Neural progenitor cell (in vitro differentiated cells): ENCODE measurements around the gene PNMA8A. TPM values are rescaled to one million over a fixed set of nuclear protein-coding genes. Genes with fewer than 3 reads are reported as not detected.

ENCODE experiments used
- DNase-seq: peaks from one replicate; pipeline ENCODE4 v3.0.0-alpha.2; 2016; ENCODE audit warnings: low spot score
- H2AFZ ChIP-seq: fragments of 200-600 bp; sonication (generic); replicated peaks from 2 replicates; pipeline ENCODE4 v1.6.1; 2016; ENCODE audit warnings: antibody characterized with exemption
- H3F3A ChIP-seq: fragments of 200-600 bp; sonication (generic); 2 replicates; pipeline ENCODE4 v1.6.1; 2016; ENCODE audit warnings: antibody characterized with exemption, low read depth
- H3K27ac ChIP-seq: fragments of 200-600 bp; sonication (generic); 2 replicates; pipeline ENCODE4 v1.5.1; 2016; ENCODE audit warnings: mild to moderate bottlenecking
- H3K27me3 ChIP-seq: fragments of 200-600 bp; sonication (generic); 2 replicates; pipeline ENCODE4 v1.6.1; 2016; ENCODE audit warnings: mild to moderate bottlenecking, moderate library complexity
- H3K36me3 ChIP-seq: fragments of 200-600 bp; sonication (generic); 2 replicates; pipeline ENCODE4 v1.5.1; 2016
- H3K4me1 ChIP-seq: fragments of 200-600 bp; sonication (generic); 2 replicates; pipeline ENCODE4 v1.6.1; 2016; ENCODE audit warnings: mixed run types
- H3K4me2 ChIP-seq: fragments of 200-600 bp; sonication (generic); 2 replicates; pipeline ENCODE4 v1.6.1; 2016
- H3K4me3 ChIP-seq: fragments of 200-600 bp; sonication (generic); 2 replicates; pipeline ENCODE4 v1.5.1; 2016
- H3K79me2 ChIP-seq: fragments of 200-600 bp; sonication (generic); 2 replicates; pipeline ENCODE4 v1.6.1; 2016; ENCODE audit warnings: low read depth
- H3K9ac ChIP-seq: fragments of 200-600 bp; sonication (generic); 2 replicates; pipeline ENCODE4 v1.6.1; 2016
- H3K9me3 ChIP-seq: fragments of 200-600 bp; sonication (generic); 2 replicates; pipeline ENCODE4 v1.5.1; 2016; ENCODE audit warnings: low read depth
- H4K20me1 ChIP-seq: fragments of 200-600 bp; sonication (generic); 2 replicates; pipeline ENCODE4 v1.6.1; 2016; ENCODE audit warnings: low read depth
- H3K27ac Mint-ChIP-seq: 3 replicates; pipeline ENCODE4 v1.8.0; 2021; ENCODE audit warnings: mixed read lengths
- H3K27me3 Mint-ChIP-seq: 2 replicates; pipeline ENCODE4 v1.8.0; 2022; ENCODE audit warnings: low read depth, mild to moderate bottlenecking, inconsistent platforms, moderate library complexity, mixed read lengths; ENCODE audit not compliant: insufficient read depth
- H3K36me3 Mint-ChIP-seq: 3 replicates; pipeline ENCODE4 v1.8.0; 2021; ENCODE audit warnings: mixed read lengths
- H3K4me1 Mint-ChIP-seq: 3 replicates; pipeline ENCODE4 v1.8.0; 2021; ENCODE audit warnings: mixed read lengths
- H3K4me3 Mint-ChIP-seq: 3 replicates; pipeline ENCODE4 v1.8.0; 2021; ENCODE audit warnings: mild to moderate bottlenecking, moderate library complexity, mixed read lengths
- H3K9me3 Mint-ChIP-seq: 3 replicates; pipeline ENCODE4 v1.8.0; 2020; ENCODE audit warnings: mixed read lengths
- CTCF ChIP-seq: fragments of 200-600 bp; sonication (generic); IDR thresholded peaks from 2 replicates; pipeline ENCODE4 v1.5.1; 2017; ENCODE audit warnings: antibody characterized with exemption, mild to moderate bottlenecking
- EZH2 ChIP-seq: fragments of 200-600 bp; sonication (generic); IDR thresholded peaks from 2 replicates; pipeline ENCODE4 v1.6.1; 2017; ENCODE audit warnings: antibody characterized with exemption, mild to moderate bottlenecking, moderate library complexity
- EZH2phosphoT487 ChIP-seq: fragments of 200-600 bp; sonication (generic); IDR thresholded peaks from 2 replicates; pipeline ENCODE4 v1.6.1; 2017; ENCODE audit warnings: antibody characterized with exemption
- total RNA-seq: library from RNA; depleted of rRNA; stranded (reverse); fragments of >200 nt; gene quantifications from 2 replicates; pipeline ENCODE4 v1.2.3, GENCODE V29; 2015; ENCODE audit warnings: low replicate concordance

Gene PNMA8A
- total RNA-seq, 1 donor from 2014 or later: 43.9 TPM

- no peak overlapping the region for H3K4me3 ChIP-seq
- no peaks in the 10 kb centered on the region for H3K79me2 ChIP-seq
- Mint-ChIP-seq H3K9me3 (no peaks in the 10 kb centered on the region), H3K27ac (no peak overlapping the region), H3K36me3 (no peaks in the 10 kb centered on the region), H3K27me3 (peaks cover 3% of the 10 kb centered on the region), H3K4me1 (peaks cover 32% of the 10 kb centered on the region), H3K4me3 (no peak overlapping the region)
- H3K36me3 ChIP-seq: no peaks in the 10 kb centered on the region
- H3K4me2 ChIP-seq: no peak overlapping the region
- H3K27ac ChIP-seq: no peak overlapping the region
- no peak overlapping the region for H2AFZ ChIP-seq
- DNase-seq: no peak
- peaks cover 6% of the 10 kb centered on the region for H3K27me3 ChIP-seq
- H4K20me1 ChIP-seq: no peaks in the 10 kb centered on the region
- H3K4me1 ChIP-seq: peaks cover 5% of the 10 kb centered on the region
- no peaks in the 10 kb centered on the region for H3K9me3 ChIP-seq
- H3F3A ChIP-seq: peaks cover 20% of the 10 kb centered on the region
- no peak for TF ChIP-seq EZH2
- TF ChIP-seq EZH2phosphoT487: no peak
- TF ChIP-seq CTCF: no peak
- no peak overlapping the region for H3K9ac ChIP-seq
Measured at GRCh38 chr19:46420056-46420455, 51.3 kb downstream of the PNMA8A start.

Other genes with a start within 250 kb of the PNMA8A start
- gene IGFL1, start 241.8 kb downstream of the PNMA8A start, total RNA-seq: not detected in 2 replicates
- 6.7 and 18.0 TPM in 2 replicates for gene HIF3A, start 174.5 kb downstream of the PNMA8A start, total RNA-seq
- gene PPP5C, start 124.5 kb downstream of the PNMA8A start, total RNA-seq: 63.5 and 97.8 TPM in 2 replicates
- gene CCDC8, start 58.0 kb downstream of the PNMA8A start, total RNA-seq: 2.8 and 14.1 TPM in 2 replicates
- gene PNMA8C, start 42.6 kb downstream of the PNMA8A start, total RNA-seq: 0.58 and 0.74 TPM in 2 replicates
- 0.09 and 3.9 TPM in 2 replicates for gene PNMA8B, start 24.3 kb upstream of the PNMA8A start, total RNA-seq
- gene CALM3, start 129.8 kb upstream of the PNMA8A start, total RNA-seq: 373 and 403 TPM in 2 replicates
- gene PTGIR, start 153.5 kb upstream of the PNMA8A start, total RNA-seq: not detected in 2 replicates
- gene GNG8, start 164.6 kb upstream of the PNMA8A start, total RNA-seq: not detected in 2 replicates
- gene DACT3, start 189.6 kb upstream of the PNMA8A start, total RNA-seq: 0.75 and 2.2 TPM in 2 replicates
- 14.9 and 22.2 TPM in 2 replicates for gene PRKD2, start 245.6 kb upstream of the PNMA8A start, total RNA-seq